ES-I3 (cell line): ENCODE results near the gene CAMKK2.
"Not testable (repeated sequence)": the region's sequence is repeated elsewhere in the genome, so short reads cannot be mapped to it uniquely, and the experiment has no call there.

Experiments
- H3K36me3 ChIP-seq: 2 replicates; pipeline ENCODE4 v1.6.1; 2013; ENCODE audit warnings: mild to moderate bottlenecking, low read length, control low read depth, moderate library complexity; ENCODE audit not compliant: insufficient read depth
- H3K4me1 ChIP-seq: 2 replicates; pipeline ENCODE4 v1.6.1; 2013; ENCODE audit warnings: mild to moderate bottlenecking, control low read depth, low read length; ENCODE audit not compliant: insufficient read depth
- H3K9ac ChIP-seq: 2 replicates; pipeline ENCODE4 v1.6.1; 2013; ENCODE audit warnings: low read depth, mild to moderate bottlenecking, low read length, moderate library complexity
- H3K9me3 ChIP-seq: 2 replicates; pipeline ENCODE4 v1.6.1; 2013; ENCODE audit warnings: mild to moderate bottlenecking, low read length, moderate library complexity; ENCODE audit not compliant: control insufficient read depth, insufficient read depth

The CAMKK2 gene

DNA sequence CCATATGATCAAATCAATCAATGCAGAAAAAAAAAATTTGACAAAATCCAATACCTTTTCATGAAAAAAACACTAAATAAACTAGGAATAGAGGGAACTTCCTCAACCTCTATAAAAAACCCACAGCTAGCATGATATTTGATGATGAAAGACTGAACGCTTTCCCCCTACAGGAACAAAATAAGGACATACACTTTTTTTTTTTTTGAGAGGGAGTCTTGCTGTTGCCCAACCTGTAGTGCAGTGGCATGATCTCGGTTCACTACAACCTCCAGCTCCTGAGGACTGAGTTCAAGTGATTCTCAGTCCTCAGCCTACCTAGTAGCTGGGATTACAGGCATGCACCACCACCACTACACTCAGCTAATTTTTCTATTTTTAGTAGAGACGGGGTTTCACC is 17.9 kb upstream of the CAMKK2 start:
- H3K4me1 ChIP-seq: no peaks in the 10 kb centered on the region
- no peak overlapping the region for H3K9ac ChIP-seq
- H3K36me3 ChIP-seq: peaks cover 15% of the 10 kb centered on the region; the same call in 1 of the 2 replicates
- H3K9me3 ChIP-seq: no peaks in the 10 kb centered on the region

DNA sequence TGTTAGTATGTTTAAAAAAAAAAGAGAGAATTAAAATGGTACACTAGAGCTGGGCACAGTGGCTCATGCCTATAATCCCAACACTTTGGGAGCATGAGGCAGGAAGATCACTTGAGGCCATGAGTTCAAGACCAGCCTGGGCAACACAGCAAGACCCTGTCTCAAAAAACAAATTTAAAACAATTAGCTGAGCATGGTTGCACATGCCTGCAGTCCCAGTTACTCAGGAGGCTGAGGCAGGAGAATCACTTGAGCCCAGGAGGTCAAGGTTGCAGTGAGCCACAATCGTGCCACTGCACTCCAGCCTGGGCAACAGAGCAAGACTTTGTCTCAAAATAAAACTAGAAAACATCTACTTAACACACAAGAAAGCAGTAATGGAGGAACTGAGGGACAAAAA is 13.7 kb upstream of the CAMKK2 start:
- not testable (repeated sequence) for H3K9ac ChIP-seq, H3K36me3 ChIP-seq, H3K4me1 ChIP-seq, H3K9me3 ChIP-seq

DNA sequence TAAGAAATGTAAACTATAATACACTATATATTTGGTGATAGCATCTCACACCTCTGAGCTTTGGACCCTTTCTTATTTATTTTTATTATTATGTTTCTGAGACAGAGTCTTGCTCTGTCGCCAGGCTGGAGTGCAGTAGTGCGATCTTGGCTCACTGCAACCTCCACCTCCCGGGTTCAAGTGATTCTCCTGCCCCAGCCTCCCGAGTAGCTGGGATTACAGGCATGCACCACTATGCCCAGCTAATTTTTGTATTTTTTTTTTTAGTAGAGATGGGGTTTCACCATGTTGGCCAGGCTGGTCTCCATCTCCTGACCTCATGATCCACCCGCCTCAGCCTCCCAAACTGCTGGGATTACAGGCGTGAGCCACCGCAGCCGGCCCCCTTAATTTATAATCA is 10.9 kb upstream of the CAMKK2 start:
- H3K4me1 ChIP-seq, H3K9me3 ChIP-seq, H3K36me3 ChIP-seq, H3K9ac ChIP-seq: not testable (repeated sequence)

DNA sequence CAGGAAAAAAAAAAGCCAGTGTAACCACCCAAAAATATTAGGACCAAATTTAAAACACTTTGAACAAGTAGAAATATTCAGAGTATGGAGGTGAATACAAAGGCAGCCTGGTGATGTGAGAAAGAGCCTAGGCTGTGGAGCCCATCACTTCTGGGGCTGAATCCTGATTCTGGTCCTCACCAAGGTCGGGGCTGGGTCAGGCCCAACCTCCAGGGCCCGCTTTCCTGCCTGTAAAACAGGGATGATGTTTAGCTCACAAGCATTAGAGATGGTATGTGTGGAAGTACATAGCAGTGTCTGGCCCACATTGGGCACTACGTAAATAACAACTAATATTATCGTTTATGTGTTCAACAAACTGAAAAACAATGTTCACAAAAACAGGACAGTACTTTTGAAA is 7.8 kb upstream of the CAMKK2 start:
- H3K4me1 ChIP-seq: no peaks in the 10 kb centered on the region; the same call in 1 of the 2 replicates
- no peaks in the 10 kb centered on the region for H3K9me3 ChIP-seq
- H3K9ac ChIP-seq: no peak overlapping the region
- no peaks in the 10 kb centered on the region for H3K36me3 ChIP-seq

DNA sequence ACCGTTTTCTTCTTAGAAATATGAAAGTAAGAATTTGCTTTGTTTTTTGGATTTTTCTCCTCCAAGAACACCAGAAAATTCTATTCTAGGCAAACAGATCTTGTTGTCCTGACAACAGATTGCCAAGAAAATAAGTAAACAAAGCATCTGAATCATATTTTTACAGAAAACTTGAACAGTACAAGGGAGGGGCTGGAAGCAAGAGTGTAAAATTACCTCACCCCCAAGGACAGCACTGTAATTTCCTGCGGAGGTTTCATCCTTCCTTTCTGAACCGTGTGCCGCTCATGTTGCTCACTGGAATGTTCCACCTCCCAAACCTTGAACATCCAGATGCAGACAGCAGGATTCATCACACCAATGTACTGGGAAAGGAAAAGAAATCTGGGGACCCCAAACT is 5.4 kb upstream of the CAMKK2 start:
- Histone ChIP-seq H3K9me3 (no peaks in the 10 kb centered on the region), H3K36me3 (no peaks in the 10 kb centered on the region), H3K9ac (no peak overlapping the region), H3K4me1 (no peaks in the 10 kb centered on the region; the same call in 1 of the 2 replicates)

DNA sequence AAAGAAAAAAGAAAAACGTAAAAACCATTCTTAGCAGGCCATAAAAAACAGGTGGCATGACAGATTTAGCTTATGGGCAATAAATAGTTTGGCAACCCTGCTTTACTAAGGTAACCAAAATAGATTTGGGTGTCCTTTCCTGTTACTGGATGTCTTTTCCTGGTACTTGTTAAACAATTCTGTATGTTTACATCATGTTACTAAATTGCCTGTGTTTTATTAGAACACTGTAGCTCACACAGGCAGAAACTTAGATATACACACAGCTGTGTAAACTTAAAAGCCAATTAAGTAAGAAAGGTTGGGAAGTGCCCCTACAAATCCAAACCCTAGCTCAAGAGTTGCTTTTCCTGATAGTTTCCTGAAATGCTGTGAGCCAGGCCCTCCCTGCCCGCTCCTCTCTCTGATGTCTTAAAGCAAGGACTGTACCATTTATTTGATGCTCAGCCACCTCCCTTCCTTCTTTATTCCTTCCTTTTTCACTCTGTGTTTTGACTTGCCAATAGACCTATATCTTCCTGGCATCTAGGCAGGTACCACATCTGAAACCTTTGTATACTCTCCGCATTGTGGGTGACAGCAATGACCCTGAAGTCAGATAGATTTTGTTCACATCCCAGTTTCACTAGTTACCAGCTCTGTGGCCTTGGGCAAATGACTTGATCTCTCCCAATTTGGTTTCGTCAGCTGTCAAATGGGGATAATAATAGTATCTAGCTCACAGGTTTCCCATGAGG is 3.7 kb upstream of the CAMKK2 start:
- Histone ChIP-seq H3K9me3 (no peaks in the 10 kb centered on the region), H3K4me1 (no peaks in the 10 kb centered on the region; the same call in 1 of the 2 replicates), H3K36me3 (no peaks in the 10 kb centered on the region), H3K9ac (no peak overlapping the region)

DNA sequence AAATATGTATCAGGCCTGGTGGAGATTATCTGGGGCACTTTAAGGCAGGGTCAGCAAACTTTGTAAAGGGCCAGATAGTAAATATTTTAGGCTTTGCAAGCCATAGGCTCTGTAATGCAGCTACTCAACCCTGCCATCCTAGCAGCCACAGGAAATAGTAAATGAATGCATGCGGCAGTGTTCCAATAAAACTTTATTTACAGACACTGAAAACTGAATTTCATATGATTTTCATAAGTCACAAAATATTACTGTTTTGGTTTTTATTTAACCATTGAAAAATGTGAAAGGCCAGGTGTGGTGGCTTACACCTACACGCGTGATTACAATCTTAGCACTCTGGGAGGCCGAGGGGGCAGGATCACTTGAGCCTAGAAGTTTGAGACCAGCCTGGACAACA is 3.2 kb upstream of the CAMKK2 start:
- Histone ChIP-seq H3K9ac (no peak overlapping the region), H3K36me3 (no peaks in the 10 kb centered on the region), H3K4me1 (no peaks in the 10 kb centered on the region; the same call in 1 of the 2 replicates), H3K9me3 (no peaks in the 10 kb centered on the region)

DNA sequence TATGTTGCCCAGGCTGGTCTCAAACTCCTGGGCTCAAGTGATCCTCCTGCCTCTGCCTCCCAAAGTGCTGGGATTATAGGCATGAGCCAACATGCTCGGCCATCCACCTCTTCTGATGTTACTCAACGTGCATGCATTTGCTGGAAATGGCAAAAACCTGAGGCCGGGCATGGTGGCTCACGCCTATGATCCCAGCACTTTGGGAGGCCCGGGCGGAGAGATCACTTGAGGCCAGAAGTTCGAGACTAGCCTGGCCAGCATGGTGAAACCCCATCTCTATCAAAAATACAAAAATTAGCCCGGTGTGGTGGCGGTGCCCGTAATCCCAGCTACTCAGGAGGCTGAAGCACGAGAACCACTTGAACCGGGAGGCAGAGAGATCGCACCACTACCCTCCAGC is 1.9 kb upstream of the CAMKK2 start:
- H3K9me3 ChIP-seq, H3K4me1 ChIP-seq, H3K36me3 ChIP-seq, H3K9ac ChIP-seq: not testable (repeated sequence)

DNA sequence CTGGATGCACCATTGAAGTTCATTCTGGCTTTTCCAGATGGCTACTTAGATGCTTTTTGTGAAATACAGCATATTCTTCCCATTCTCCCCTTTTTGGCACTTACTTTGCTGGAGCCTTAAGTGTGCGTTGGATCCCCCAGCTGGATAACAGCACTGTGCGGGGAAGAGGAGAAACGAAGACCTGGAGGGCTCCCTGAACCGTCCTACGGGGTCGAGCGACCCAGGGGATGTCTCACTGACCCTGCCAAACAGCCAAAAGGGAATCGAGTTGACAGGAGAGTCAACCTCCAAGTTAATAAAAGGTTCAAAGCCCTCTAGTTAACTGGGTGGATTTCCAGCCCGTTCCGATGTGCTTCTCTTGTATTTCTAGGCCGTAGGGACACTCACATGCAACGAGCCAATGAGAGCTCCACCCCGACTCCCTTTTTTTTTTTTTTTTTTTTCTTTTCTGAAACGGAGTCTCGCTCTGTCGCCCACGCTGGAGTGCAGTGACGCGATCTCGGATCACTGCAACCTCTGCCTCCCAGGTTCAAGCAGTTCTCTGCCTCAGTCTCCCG is 1.0 kb upstream of the CAMKK2 start:
- H3K9ac ChIP-seq: peak overlapping the region; percentile 91
- no peaks in the 10 kb centered on the region for H3K9me3 ChIP-seq
- no peaks in the 10 kb centered on the region for H3K36me3 ChIP-seq
- H3K4me1 ChIP-seq: no peaks in the 10 kb centered on the region; the same call in 1 of the 2 replicates

DNA sequence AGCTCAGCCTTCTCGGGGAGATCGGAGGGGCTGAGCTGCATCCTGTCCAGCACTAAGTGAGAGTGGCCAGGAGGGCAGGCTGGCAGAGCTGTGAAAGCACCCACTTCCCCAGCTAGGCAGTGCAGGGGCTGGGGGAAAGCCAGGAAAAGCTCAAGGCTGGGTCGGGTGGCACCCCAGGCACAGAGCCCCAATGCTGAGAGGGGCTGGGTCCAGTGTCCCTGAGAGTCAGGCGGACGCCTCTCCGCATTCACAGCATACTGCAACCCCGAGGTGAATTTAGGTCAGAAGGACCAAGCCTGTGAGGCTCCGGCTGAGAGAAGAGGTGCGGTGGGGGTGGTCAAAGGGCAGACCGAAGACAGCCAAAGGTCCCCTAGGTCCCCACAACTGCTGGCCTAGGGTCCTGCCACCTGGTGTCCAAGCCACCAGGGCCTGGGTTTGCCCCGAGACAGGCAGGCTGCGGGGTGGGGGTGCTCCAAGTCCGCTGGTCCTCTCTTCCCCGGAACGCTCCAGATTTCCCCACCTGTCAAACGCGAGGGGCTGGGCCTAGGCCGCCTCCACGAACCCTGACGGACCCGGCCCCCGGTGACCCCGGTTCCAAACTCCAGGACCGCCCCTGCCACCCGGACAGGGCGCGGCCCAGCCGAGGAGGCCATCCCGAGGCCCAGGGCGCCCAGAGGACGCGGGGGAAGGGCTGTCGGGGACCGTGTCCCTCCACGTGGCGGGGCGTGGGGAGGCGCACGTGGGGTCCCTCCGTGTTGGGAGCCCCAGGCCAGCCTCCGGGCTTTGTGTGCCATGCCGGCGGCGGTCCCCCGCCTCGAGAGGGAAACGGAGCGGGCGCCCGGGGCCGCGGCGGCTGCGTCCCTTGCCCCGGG is 527 bp downstream of the CAMKK2 start:
- no peaks in the 10 kb centered on the region for H3K4me1 ChIP-seq
- no peaks in the 10 kb centered on the region for H3K9me3 ChIP-seq

DNA sequence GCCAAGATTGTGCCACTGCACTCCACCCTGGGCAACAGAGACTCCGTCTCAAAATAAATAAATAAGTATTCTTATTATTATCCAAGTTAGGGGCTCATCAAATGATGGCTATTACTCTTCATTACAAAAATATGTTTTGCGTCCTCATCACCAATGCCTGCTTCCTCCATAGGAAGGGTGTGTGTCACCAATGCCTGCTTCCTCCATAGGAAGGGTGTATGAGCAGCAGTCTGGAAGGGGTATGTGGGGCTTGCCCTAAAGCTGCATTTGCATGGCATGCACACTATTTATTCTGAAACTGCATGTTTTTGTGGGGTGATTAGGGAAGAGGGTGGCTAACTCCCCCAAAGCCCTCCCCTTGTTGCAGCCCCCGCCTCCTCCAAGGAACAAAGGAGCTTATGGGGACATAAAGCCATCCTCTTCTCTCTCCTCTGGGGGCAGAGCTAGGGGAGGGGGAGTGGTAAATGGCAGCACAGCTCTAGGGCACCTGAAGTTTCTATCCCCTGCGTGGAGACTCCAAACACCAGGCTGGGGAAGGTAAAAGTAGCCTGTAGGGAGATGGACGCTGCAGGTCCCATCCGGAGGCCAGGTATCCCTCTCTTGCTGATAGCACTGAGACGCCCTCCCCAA is 1.3 kb downstream of the CAMKK2 start:
- H3K4me1 ChIP-seq: no peaks in the 10 kb centered on the region
- no peaks in the 10 kb centered on the region for H3K9me3 ChIP-seq
- H3K9ac ChIP-seq: peak overlapping the region; percentile 64; the same call in 1 of the 2 replicates
- H3K36me3 ChIP-seq: no peaks in the 10 kb centered on the region

More for the DNA sequence above, 527 bp downstream of the CAMKK2 start:
- peak overlapping the region; percentile 64 for H3K9ac ChIP-seq
- no peaks in the 10 kb centered on the region for H3K36me3 ChIP-seq

DNA sequence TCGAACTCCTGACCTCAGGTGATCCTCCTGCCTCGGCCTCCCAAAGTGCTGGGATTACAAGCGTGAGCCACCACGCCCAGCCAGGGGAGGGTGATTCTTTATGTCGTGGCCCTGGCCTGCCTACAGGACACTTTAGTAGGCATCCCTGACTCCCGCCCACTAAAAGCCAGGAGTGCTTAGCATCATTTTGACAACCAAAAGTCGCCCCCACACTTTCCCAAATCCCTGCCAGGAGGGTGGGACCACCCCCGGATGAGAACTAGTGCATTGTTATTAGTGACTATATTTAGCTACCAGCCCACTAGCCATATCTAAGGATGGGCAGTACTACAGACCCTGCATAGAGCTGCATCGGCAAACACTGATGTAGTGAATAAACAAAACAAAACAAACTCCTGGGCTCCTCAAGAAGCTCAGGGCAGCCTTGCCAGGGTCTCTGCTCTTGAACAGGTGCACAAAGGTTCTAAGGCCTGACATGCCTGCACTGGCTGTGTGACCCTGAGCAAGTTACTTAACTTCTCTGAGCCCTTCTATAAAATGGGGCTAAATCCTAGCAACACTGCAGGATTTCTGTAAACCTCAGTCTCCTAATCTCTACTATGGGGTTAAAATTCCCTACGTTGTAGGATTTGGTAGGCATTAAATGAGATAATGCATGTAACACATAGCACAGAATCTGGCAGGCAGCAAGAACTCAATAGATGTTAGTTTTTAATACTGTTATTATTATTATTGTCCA is 2.2 kb downstream of the CAMKK2 start:
- Histone ChIP-seq H3K4me1 (no peaks in the 10 kb centered on the region; the same call in 1 of the 2 replicates), H3K36me3 (no peaks in the 10 kb centered on the region), H3K9me3 (no peaks in the 10 kb centered on the region), H3K9ac (no peak overlapping the region)

DNA sequence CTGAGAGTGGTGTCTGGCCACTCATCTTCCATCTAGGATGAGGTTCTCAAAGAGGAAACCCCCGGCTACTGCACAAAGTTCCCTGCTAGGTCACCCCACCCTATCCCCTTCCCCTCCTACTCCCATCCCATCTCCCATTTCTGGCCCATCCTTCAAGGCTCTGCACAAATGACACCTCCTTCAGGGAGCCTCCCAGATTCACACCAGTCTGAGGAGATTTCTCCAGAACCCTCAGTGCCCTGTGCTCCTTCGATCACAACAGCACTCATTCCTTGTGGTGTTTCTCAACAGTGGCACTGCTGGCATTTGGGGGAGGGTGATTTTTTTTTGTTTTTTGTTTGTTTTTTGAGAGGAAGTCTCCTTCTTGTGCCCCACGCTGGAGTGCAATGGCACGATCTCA is 2.9 kb downstream of the CAMKK2 start:
- no peaks in the 10 kb centered on the region for H3K36me3 ChIP-seq
- peaks cover under 1% of the 10 kb centered on the region; the same call in 1 of the 2 replicates for H3K4me1 ChIP-seq
- H3K9ac ChIP-seq: no peak overlapping the region
- no peaks in the 10 kb centered on the region for H3K9me3 ChIP-seq

DNA sequence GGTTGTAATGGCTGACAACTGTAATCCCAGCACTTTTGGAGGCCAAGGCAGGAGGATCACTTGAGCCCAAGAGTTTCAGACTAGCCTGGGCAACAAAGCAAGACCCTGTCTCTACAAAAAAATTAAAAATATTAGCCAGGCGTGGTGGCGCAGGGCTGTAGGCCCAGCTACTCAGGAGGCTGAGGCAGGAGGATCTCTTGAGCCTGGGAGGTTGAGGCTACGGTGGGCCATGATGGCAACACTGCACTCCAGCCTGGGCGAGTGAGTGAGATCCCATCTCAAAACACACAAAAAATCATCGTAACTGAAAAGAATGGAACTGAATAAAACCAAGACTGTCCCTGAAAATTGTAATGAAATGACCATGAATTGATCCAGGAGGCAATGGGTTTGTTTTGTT is 6.1 kb downstream of the CAMKK2 start:
- Histone ChIP-seq H3K9ac (no peak overlapping the region), H3K9me3 (no peaks in the 10 kb centered on the region), H3K4me1 (peaks cover 7% of the 10 kb centered on the region), H3K36me3 (no peaks in the 10 kb centered on the region)
